ENCODE results near the gene CENPT. TPM values are rescaled to one million over a fixed set of nuclear protein-coding genes. Genes with fewer than 3 reads are reported as not detected.

CENPT gene
- total and polyA plus RNA-seq, 10 of the 15 experiments (the other 5 are each of a cell fraction or from before 2014, with no cell fraction given), result 1.1 to 45.7 (median 24.5) TPM

DNA sequence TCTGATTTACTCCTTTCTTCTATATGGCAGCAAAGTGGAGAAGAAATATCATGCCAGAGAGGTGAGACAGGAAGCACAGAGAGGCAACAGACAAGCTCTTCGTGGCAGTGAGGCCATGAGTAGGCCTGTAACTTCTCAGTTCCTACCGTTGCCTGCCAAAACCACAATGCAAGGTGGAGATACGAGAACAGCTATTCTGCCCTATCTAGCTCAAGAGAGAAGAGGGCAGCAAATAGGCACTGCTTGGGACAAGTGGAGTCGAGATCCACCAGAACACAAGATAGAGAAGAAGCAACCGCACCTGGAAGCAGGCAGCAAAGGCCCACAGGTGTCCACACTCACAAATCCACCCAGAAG is 66.0 kb downstream of the CENPT start (continued):
- TF ChIP-seq RB1 (IDR thresholded peaks at IDR 0.05; ENCODE audit: borderline replicate concordance), result no peak
- TF ChIP-seq, protein P1, sequence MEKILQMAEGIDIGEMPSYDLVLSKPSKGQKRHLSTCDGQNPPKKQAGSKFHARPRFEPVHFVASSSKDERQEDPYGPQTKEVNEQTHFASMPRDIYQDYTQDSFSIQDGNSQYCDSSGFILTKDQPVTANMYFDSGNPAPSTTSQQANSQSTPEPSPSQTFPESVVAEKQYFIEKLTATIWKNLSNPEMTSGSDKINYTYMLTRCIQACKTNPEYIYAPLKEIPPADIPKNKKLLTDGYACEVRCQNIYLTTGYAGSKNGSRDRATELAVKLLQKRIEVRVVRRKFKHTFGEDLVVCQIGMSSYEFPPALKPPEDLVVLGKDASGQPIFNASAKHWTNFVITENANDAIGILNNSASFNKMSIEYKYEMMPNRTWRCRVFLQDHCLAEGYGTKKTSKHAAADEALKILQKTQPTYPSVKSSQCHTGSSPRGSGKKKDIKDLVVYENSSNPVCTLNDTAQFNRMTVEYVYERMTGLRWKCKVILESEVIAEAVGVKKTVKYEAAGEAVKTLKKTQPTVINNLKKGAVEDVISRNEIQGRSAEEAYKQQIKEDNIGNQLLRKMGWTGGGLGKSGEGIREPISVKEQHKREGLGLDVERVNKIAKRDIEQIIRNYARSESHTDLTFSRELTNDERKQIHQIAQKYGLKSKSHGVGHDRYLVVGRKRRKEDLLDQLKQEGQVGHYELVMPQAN (conservative IDR thresholded peaks at IDR 0.05), result no peak
- TF ChIP-seq SPI1 (IDR thresholded peaks at IDR 0.05; ENCODE audit: borderline replicate concordance, insufficient read depth, low read depth, low read length), result peak; percentile 49; the same call in 1 of the 2 replicates
- TF ChIP-seq, protein P2, sequence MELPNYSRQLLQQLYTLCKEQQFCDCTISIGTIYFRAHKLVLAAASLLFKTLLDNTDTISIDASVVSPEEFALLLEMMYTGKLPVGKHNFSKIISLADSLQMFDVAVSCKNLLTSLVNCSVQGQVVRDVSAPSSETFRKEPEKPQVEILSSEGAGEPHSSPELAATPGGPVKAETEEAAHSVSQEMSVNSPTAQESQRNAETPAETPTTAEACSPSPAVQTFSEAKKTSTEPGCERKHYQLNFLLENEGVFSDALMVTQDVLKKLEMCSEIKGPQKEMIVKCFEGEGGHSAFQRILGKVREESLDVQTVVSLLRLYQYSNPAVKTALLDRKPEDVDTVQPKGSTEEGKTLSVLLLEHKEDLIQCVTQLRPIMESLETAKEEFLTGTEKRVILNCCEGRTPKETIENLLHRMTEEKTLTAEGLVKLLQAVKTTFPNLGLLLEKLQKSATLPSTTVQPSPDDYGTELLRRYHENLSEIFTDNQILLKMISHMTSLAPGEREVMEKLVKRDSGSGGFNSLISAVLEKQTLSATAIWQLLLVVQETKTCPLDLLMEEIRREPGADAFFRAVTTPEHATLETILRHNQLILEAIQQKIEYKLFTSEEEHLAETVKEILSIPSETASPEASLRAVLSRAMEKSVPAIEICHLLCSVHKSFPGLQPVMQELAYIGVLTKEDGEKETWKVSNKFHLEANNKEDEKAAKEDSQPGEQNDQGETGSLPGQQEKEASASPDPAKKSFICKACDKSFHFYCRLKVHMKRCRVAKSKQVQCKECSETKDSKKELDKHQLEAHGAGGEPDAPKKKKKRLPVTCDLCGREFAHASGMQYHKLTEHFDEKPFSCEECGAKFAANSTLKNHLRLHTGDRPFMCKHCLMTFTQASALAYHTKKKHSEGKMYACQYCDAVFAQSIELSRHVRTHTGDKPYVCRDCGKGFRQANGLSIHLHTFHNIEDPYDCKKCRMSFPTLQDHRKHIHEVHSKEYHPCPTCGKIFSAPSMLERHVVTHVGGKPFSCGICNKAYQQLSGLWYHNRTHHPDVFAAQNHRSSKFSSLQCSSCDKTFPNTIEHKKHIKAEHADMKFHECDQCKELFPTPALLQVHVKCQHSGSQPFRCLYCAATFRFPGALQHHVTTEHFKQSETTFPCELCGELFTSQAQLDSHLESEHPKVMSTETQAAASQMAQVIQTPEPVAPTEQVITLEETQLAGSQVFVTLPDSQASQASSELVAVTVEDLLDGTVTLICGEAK (IDR thresholded peaks at IDR 0.05; ENCODE audit: borderline replicate concordance), result no peak
- TF ChIP-seq, protein P3, sequence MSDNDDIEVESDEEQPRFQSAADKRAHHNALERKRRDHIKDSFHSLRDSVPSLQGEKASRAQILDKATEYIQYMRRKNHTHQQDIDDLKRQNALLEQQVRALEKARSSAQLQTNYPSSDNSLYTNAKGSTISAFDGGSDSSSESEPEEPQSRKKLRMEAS (IDR thresholded peaks at IDR 0.05; ENCODE audit: low read depth, low read length), result 0 out of 2 replicates have a peak, but pooled peaks have one; percentile 29
- no peak for TF ChIP-seq IKZF1 (conservative IDR thresholded peaks at IDR 0.05)
- TF ChIP-seq, protein P4, sequence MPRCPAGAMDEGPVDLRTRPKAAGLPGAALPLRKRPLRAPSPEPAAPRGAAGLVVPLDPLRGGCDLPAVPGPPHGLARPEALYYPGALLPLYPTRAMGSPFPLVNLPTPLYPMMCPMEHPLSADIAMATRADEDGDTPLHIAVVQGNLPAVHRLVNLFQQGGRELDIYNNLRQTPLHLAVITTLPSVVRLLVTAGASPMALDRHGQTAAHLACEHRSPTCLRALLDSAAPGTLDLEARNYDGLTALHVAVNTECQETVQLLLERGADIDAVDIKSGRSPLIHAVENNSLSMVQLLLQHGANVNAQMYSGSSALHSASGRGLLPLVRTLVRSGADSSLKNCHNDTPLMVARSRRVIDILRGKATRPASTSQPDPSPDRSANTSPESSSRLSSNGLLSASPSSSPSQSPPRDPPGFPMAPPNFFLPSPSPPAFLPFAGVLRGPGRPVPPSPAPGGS (IDR thresholded peaks at IDR 0.05; ENCODE audit: borderline replicate concordance, insufficient read depth, low read depth, low read length, poor library complexity, severe bottlenecking), result no peak
- TF ChIP-seq HCFC1 (IDR thresholded peaks at IDR 0.05; ENCODE audit: low read length), result no peak

Data from GM12878 (cell line).